Adipocyte (in vitro differentiated cells): ENCODE data around the gene MGAT4A.
A peak's percentile ranks its signal among the peaks of the same experiment; 100 is the strongest.

Experiments
- DNase-seq: peaks from one replicate; pipeline ENCODE4 v3.0.0-alpha.2; 2015; ENCODE audit warnings: low read depth
- H3K27me3 ChIP-seq: replicated peaks from 2 replicates; pipeline ENCODE4 v1.7.0; 2013; ENCODE audit warnings: mild to moderate bottlenecking, low read length, moderate library complexity; ENCODE audit not compliant: control insufficient read depth, insufficient read depth
- H3K36me3 ChIP-seq: 2 replicates; pipeline ENCODE4 v1.7.0; 2013; ENCODE audit warnings: low read length, mild to moderate bottlenecking, moderate library complexity; ENCODE audit not compliant: control insufficient read depth, insufficient read depth, severe bottlenecking
- H3K4me1 ChIP-seq: 2 replicates; pipeline ENCODE4 v1.7.0; 2013; ENCODE audit warnings: mild to moderate bottlenecking, low read length, moderate library complexity; ENCODE audit not compliant: control insufficient read depth, insufficient read depth
- H3K4me3 ChIP-seq: 2 replicates; pipeline ENCODE4 v1.7.0; 2013; ENCODE audit warnings: mild to moderate bottlenecking, low read length, moderate library complexity
- H3K9ac ChIP-seq: 2 replicates; pipeline ENCODE4 v1.7.0; 2013; ENCODE audit warnings: mild to moderate bottlenecking, low read length, moderate library complexity
- H3K9me3 ChIP-seq: 2 replicates; pipeline ENCODE4 v1.7.0; 2013; ENCODE audit warnings: mild to moderate bottlenecking, low read length, moderate library complexity; ENCODE audit not compliant: control insufficient read depth

Gene MGAT4A

GRCh38 chr2:98578231-98578630 lies 152.7 kb downstream of the MGAT4A start:
- no peaks in the 10 kb centered on the region for H3K27me3 ChIP-seq
- no peaks in the 10 kb centered on the region for H3K4me1 ChIP-seq
- H3K9ac ChIP-seq = no peak overlapping the region
- no peak overlapping the region for H3K4me3 ChIP-seq
- no peak for DNase-seq
- peaks cover 34% of the 10 kb centered on the region for H3K36me3 ChIP-seq
- H3K9me3 ChIP-seq = no peaks in the 10 kb centered on the region

GRCh38 chr2:98577313-98577712 lies 153.6 kb downstream of the MGAT4A start:
- DNase-seq = no peak
- Histone ChIP-seq H3K36me3 (peaks cover 24% of the 10 kb centered on the region), H3K4me3 (no peak overlapping the region), H3K4me1 (no peaks in the 10 kb centered on the region), H3K9ac (no peak overlapping the region), H3K9me3 (no peaks in the 10 kb centered on the region), H3K27me3 (no peaks in the 10 kb centered on the region)

- no peaks in the 10 kb centered on the region for H3K27me3 ChIP-seq
- H3K9ac ChIP-seq = no peak overlapping the region
- H3K4me3 ChIP-seq = no peak overlapping the region
- no peaks in the 10 kb centered on the region for H3K4me1 ChIP-seq
- no peak for DNase-seq
- no peaks in the 10 kb centered on the region for H3K9me3 ChIP-seq
- H3K36me3 ChIP-seq = peaks cover 23% of the 10 kb centered on the region
Measured at GRCh38 chr2:98576666-98577312, 154.1 kb downstream of the MGAT4A start.

GRCh38 chr2:98573426-98573825 lies 157.5 kb downstream of the MGAT4A start:
- H3K4me1 ChIP-seq = no peaks in the 10 kb centered on the region
- no peaks in the 10 kb centered on the region for H3K9me3 ChIP-seq
- no peak overlapping the region for H3K9ac ChIP-seq
- DNase-seq = no peak
- peaks cover 41% of the 10 kb centered on the region for H3K36me3 ChIP-seq
- no peaks in the 10 kb centered on the region for H3K27me3 ChIP-seq
- no peak overlapping the region for H3K4me3 ChIP-seq

GRCh38 chr2:98572676-98573075 lies 158.3 kb downstream of the MGAT4A start:
- peaks cover 38% of the 10 kb centered on the region for H3K36me3 ChIP-seq
- no peak for DNase-seq
- no peaks in the 10 kb centered on the region for H3K27me3 ChIP-seq
- H3K4me3 ChIP-seq = no peak overlapping the region
- no peaks in the 10 kb centered on the region for H3K9me3 ChIP-seq
- no peaks in the 10 kb centered on the region for H3K4me1 ChIP-seq
- no peak overlapping the region for H3K9ac ChIP-seq

- Histone ChIP-seq H3K4me3 (no peak overlapping the region), H3K9ac (no peak overlapping the region), H3K27me3 (no peaks in the 10 kb centered on the region), H3K9me3 (no peaks in the 10 kb centered on the region), H3K36me3 (peaks cover 34% of the 10 kb centered on the region), H3K4me1 (no peaks in the 10 kb centered on the region)
- no peak for DNase-seq
Measured at GRCh38 chr2:98572211-98572610, 158.7 kb downstream of the MGAT4A start.

- Histone ChIP-seq H3K27me3 (no peaks in the 10 kb centered on the region), H3K36me3 (peaks cover 31% of the 10 kb centered on the region), H3K4me1 (no peaks in the 10 kb centered on the region), H3K4me3 (no peak overlapping the region), H3K9me3 (no peaks in the 10 kb centered on the region), H3K9ac (no peak overlapping the region)
- no peak for DNase-seq
Measured at GRCh38 chr2:98571796-98572195, 159.1 kb downstream of the MGAT4A start.

GRCh38 chr2:98571121-98571701 lies 159.7 kb downstream of the MGAT4A start:
- Histone ChIP-seq H3K36me3 (peaks cover 31% of the 10 kb centered on the region), H3K27me3 (no peaks in the 10 kb centered on the region), H3K4me3 (no peak overlapping the region), H3K9ac (no peak overlapping the region), H3K9me3 (no peaks in the 10 kb centered on the region), H3K4me1 (no peaks in the 10 kb centered on the region)
- DNase-seq = no peak

- no peaks in the 10 kb centered on the region for H3K27me3 ChIP-seq
- H3K9ac ChIP-seq = no peak overlapping the region
- no peak overlapping the region for H3K4me3 ChIP-seq
- H3K36me3 ChIP-seq = peaks cover 37% of the 10 kb centered on the region
- H3K9me3 ChIP-seq = no peaks in the 10 kb centered on the region
- DNase-seq = no peak
- no peaks in the 10 kb centered on the region for H3K4me1 ChIP-seq
Measured at GRCh38 chr2:98570356-98570755, 160.6 kb downstream of the MGAT4A start.

GRCh38 chr2:98569915-98570314 lies 161.0 kb downstream of the MGAT4A start:
- Histone ChIP-seq H3K4me1 (no peaks in the 10 kb centered on the region), H3K27me3 (no peaks in the 10 kb centered on the region), H3K9me3 (no peaks in the 10 kb centered on the region), H3K9ac (no peak overlapping the region), H3K4me3 (no peak overlapping the region), H3K36me3 (peaks cover 41% of the 10 kb centered on the region)
- DNase-seq = no peak

- no peaks in the 10 kb centered on the region for H3K9me3 ChIP-seq
- peak; percentile 20 for DNase-seq
- peaks cover 47% of the 10 kb centered on the region for H3K36me3 ChIP-seq
- no peak overlapping the region for H3K4me3 ChIP-seq
- H3K27me3 ChIP-seq = no peaks in the 10 kb centered on the region
- H3K9ac ChIP-seq = no peak overlapping the region
- H3K4me1 ChIP-seq = no peaks in the 10 kb centered on the region
Measured at GRCh38 chr2:98569197-98569793, 161.6 kb downstream of the MGAT4A start.
